K562 (cell line): ENCODE results near the gene CNGB1. TPM values are rescaled to one million over a fixed set of nuclear protein-coding genes. Genes with fewer than 3 reads are reported as not detected.

ENCODE experiments used
- ATAC-seq: fragments of 200-7000 bp; cut with Tn5 transposase; 3 replicates; pipeline ENCODE4 v1.9.1; 2020; ENCODE audit warnings: moderate library complexity
- BruUV-seq: library from RNA; stranded (reverse); fragments of 400-500 nt; replicated peaks from 2 replicates; lab custom pipeline; 2021; lab: Mats Ljungman, UMichigan
- CTCF ChIA-PET: fragments of 300-600 bp; formaldehyde crosslinking; extraction: SDS; loops from one replicate; lab custom pipeline; 2021; ENCODE audit warnings: low intra/inter-chr PET ratio; lab: Yijun Ruan, JAX
- POLR2A ChIA-PET: fragments of 300-600, 350-650 bp; sonication (Branson Sonifier 250); formaldehyde crosslinking; extraction: SDS; loops from one replicate; lab custom pipeline; 2021; ENCODE audit warnings: antibody characterized with exemption, inconsistent platforms; lab: Yijun Ruan, JAX
- DNase-seq, 4 experiments: peaks; one replicate each; pipeline versions ENCODE4 v3.0.0 to v3.0.0-alpha.2; 2011 to 2018; ENCODE audit warnings: low spot score in 3 of 4, mixed read lengths in 3 of 4; ENCODE audit errors: extremely low read depth in 1 of 4
- FAIRE-seq: peaks from 2 replicates; lab custom pipeline; 2011; peaks lifted over from hg19 to GRCh38; lab: Jason Lieb, UNC
- H2AFZ ChIP-seq: 2 replicates; pipeline ENCODE4 v1.6.0; 2011; ENCODE audit warnings: low read depth, low read length, control low read depth, inconsistent platforms
- H3K27ac ChIP-seq: fragments of 200-600 bp; 3 replicates; pipeline ENCODE4 v1.8.0; 2011; ENCODE audit warnings: low read depth, mild to moderate bottlenecking, control low read depth, inconsistent platforms, low read length, moderate library complexity, mixed read lengths; ENCODE audit errors: extremely low read depth
- H3K27me3 ChIP-seq, 2 experiments: fragments of 300-600 bp in 1 of 2; 2 replicates in 1 of 2; 3 replicates in 1 of 2; pipeline versions ENCODE4 v1.6.0 to v1.8.0; 2011; ENCODE audit warnings: inconsistent platforms in 2 of 2, low read length in 2 of 2, mild to moderate bottlenecking in 1 of 2, mixed read lengths in 1 of 2, moderate library complexity in 1 of 2; ENCODE audit not compliant: control insufficient read depth in 2 of 2, insufficient read depth in 2 of 2
- H3K36me3 ChIP-seq: fragments of 300-600 bp; 3 replicates; pipeline ENCODE4 v1.8.0; 2011; ENCODE audit warnings: mild to moderate bottlenecking, low read length, inconsistent platforms; ENCODE audit not compliant: control insufficient read depth, insufficient read depth
- H3K4me1 ChIP-seq, 2 experiments: fragments of 200-600 bp in 1 of 2; replicated peaks in 1 of 2; 2 replicates in 1 of 2; 3 replicates in 1 of 2; pipeline versions ENCODE4 v1.5.1 to v1.8.0; 2011; ENCODE audit warnings: inconsistent platforms in 2 of 2, low read length in 2 of 2, mild to moderate bottlenecking in 1 of 2, mixed read lengths in 1 of 2, moderate library complexity in 1 of 2; ENCODE audit not compliant: control insufficient read depth in 2 of 2, insufficient read depth in 2 of 2
- H3K4me2 ChIP-seq: 2 replicates; pipeline ENCODE4 v1.6.1; 2011; ENCODE audit warnings: low read length, control low read depth, inconsistent platforms, mixed read lengths; ENCODE audit not compliant: insufficient read depth
- H3K4me3 ChIP-seq: fragments of 200-600 bp; sonication (generic), shearing (Covaris generic); 2 replicates; pipeline ENCODE4 v1.5.1; 2016; ENCODE audit warnings: control low read depth, inconsistent platforms
- H3K79me2 ChIP-seq: fragments of 200-600 bp; 3 replicates; pipeline ENCODE4 v1.8.0; 2011; ENCODE audit warnings: low read length, inconsistent platforms; ENCODE audit not compliant: control insufficient read depth, insufficient read depth
- H3K9ac ChIP-seq, 2 experiments: 2 replicates each; pipeline versions ENCODE4 v1.6.0 to v1.6.1; 2011; ENCODE audit warnings: low read depth in 2 of 2, low read length in 2 of 2, control low read depth in 1 of 2, inconsistent platforms in 1 of 2, mild to moderate bottlenecking in 1 of 2, mixed read lengths in 1 of 2; ENCODE audit not compliant: insufficient read depth in 1 of 2
- H3K9me1 ChIP-seq: one replicate; pipeline ENCODE4 v1.6.0; 2011; ENCODE audit warnings: inconsistent platforms, mild to moderate bottlenecking, low read length, moderate library complexity; ENCODE audit not compliant: control insufficient read depth, insufficient read depth
- H3K9me3 ChIP-seq: replicated peaks from 2 replicates; pipeline ENCODE4 v1.5.1; 2011; ENCODE audit warnings: low read depth, low read length, inconsistent platforms; ENCODE audit not compliant: control insufficient read depth, insufficient read depth
- H4K20me1 ChIP-seq: replicated peaks from 2 replicates; pipeline ENCODE4 v1.6.1; 2011; ENCODE audit warnings: low read length, inconsistent platforms, mixed read lengths; ENCODE audit not compliant: control insufficient read depth, insufficient read depth
- HSF4 ChIP-seq: fragments of 250-450 bp; sonication (Bioruptor Pico); IDR thresholded peaks from 2 replicates; pipeline ENCODE4 v2.1.2; 2022; ENCODE audit warnings: mild to moderate bottlenecking, moderate library complexity, borderline replicate concordance
- ILK ChIP-seq: fragments of 450-650 bp; IDR thresholded peaks from 2 replicates; pipeline ENCODE4 v1.6.1; 2016; ENCODE audit warnings: missing genetic modification characterization, low read depth, mild to moderate bottlenecking, missing compliant biosample characterization, moderate library complexity, borderline replicate concordance
- MXI1 ChIP-seq: IDR thresholded peaks from 2 replicates; pipeline ENCODE4 v1.6.1; 2011; ENCODE audit warnings: low read depth, mild to moderate bottlenecking, improper control_type of control experiment, low read length
- RAD21 ChIP-seq, 2 experiments: fragments of 250-450 bp in 1 of 2; fragments of 450-650 bp in 1 of 2; sonication (Bioruptor Pico) in 1 of 2; formaldehyde crosslinking in 1 of 2; IDR thresholded peaks in 1 of 2; conservative IDR thresholded peaks in 1 of 2; 2 replicates each; pipeline versions ENCODE4 v1.4.0 to v1.8.0; 2020 to 2022; ENCODE audit warnings: mild to moderate bottlenecking in 2 of 2, moderate library complexity in 1 of 2
- SRSF1 ChIP-seq: fragments of 200-400 bp; formaldehyde crosslinking; IDR thresholded peaks from 2 replicates; pipeline ENCODE4 v1.6.1; 2017; ENCODE audit warnings: mild to moderate bottlenecking, low read depth, low read length, moderate library complexity
- TCF7L2 ChIP-seq: fragments of 150-350 bp; IDR thresholded peaks from 2 replicates; pipeline ENCODE4 v1.6.1; 2016; ENCODE audit warnings: low read depth, mild to moderate bottlenecking, low read length, moderate library complexity
- ZBTB11 ChIP-seq, 3 experiments: fragments of 200-800 bp in 1 of 3; fragments of 250-450 bp in 1 of 3; fragments of 450-650 bp in 1 of 3; sonication (Bioruptor Pico) in 1 of 3; sonication (Bioruptor generic) in 1 of 3; formaldehyde crosslinking in 1 of 3; IDR thresholded peaks; 2 replicates each; pipeline versions ENCODE4 v1.6.1 to v1.8.0; 2016 to 2022; ENCODE audit warnings: mild to moderate bottlenecking in 2 of 3, missing genetic modification characterization in 2 of 3, missing compliant biosample characterization in 1 of 3, moderate library complexity in 1 of 3
- ZFP91 ChIP-seq: sonication (generic); formaldehyde crosslinking; IDR thresholded peaks from 2 replicates; pipeline ENCODE4 v1.8.0; 2022; ENCODE audit warnings: mild to moderate bottlenecking, missing genetic modification reagents
- ZFX ChIP-seq: sonication (generic); formaldehyde crosslinking; IDR thresholded peaks from 2 replicates; pipeline ENCODE4 v1.8.0; 2022; ENCODE audit warnings: mild to moderate bottlenecking, missing genetic modification reagents, moderate library complexity
- ZSCAN29 ChIP-seq: fragments of 450-650 bp; IDR thresholded peaks from 2 replicates; pipeline ENCODE4 v1.6.1; 2017
- WGBS: fragments of 100-300 bp; shearing (Covaris generic); methylation state at CpG from one replicate; pipeline ENCODE4 v1.1.6; 2016; ENCODE audit warnings: low coverage, mixed read lengths; ENCODE audit not compliant: insufficient coverage; ENCODE audit errors: missing lambda C conversion rate; 5-methylcytosine and 5-hydroxymethylcytosine counted together
- in situ Hi-C: fragments of 300-500 bp; cut with MboI; formaldehyde crosslinking; loops from 4 replicates; pipeline ENCODE4 v1.15.0; 2018; ENCODE audit warnings: inconsistent platforms, mixed read lengths
- intact Hi-C: fragments of 100-400 bp; cut with micrococcal nuclease; formaldehyde crosslinking; loops from 2 replicates; pipeline ENCODE4 v1.14.2; 2022
- polyA plus RNA-seq, 8 experiments: library from polyadenylated mRNA; depleted of rRNA in 4 of 8; stranded (reverse) in 5 of 8; unstranded in 3 of 8; fragments of >200 nt; fragmentation: Nextera tagmentation in 2 of 8; fragmentation: Illumina TruSeq in 1 of 8; extraction: Ambion mirVana in 2 of 8; extraction: Trizol in 1 of 8; gene quantifications; 2 replicates each; pipeline versions ENCODE4 v1.2.1 to v1.2.3, GENCODE V29; 2011 to 2014; ENCODE audit warnings: inconsistent platforms in 1 of 8, missing spikeins in 1 of 8
- total RNA-seq, 7 experiments: library from RNA; depleted of rRNA in 6 of 7; stranded (reverse); fragments of >200 nt in 6 of 7; fragmentation: Illumina TruSeq in 2 of 7; extraction: Trizol in 2 of 7; gene quantifications; 2 replicates each; pipeline versions ENCODE4 v1.2.1 to v1.2.3, GENCODE V29; 2011 to 2021; ENCODE audit warnings: low replicate concordance in 1 of 7

CNGB1 gene
- total and polyA plus RNA-seq, 9 of the 15 experiments (the other 6 are each of a cell fraction or from before 2014, with no cell fraction given): not detected

DNA sequence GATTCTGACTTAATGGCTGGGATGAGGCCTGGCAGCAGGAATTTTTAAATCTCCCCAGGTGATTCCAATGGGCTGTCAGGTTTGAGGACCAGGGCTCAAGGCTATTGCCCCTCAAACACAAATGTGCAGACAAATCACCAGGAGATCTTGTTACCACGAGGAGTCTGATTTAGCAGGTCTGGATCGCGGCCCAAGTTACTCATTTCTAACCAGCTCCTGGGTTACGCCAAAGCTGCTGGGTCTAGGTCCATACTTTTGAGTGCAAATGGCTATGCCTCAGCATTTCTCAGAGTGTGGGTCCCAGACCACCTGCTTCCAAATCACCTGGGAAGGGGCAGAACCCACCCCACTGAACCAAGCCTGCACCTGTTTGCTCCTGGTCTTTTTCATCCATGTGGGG, 33.1 kb downstream of the CNGB1 start:
- BruUV-seq: no TSS peak
- H3K4me1 ChIP-seq: peaks cover 0 to 4% of the 10 kb centered on the region in 2 experiments; a peak in 2 of 5 replicates
- H2AFZ ChIP-seq: no peak overlapping the region
- in situ Hi-C loops (no loop called here), intact Hi-C loops (no loop called here)
- TF ChIP-seq ILK (tag) (no peak), SRSF1 (no peak), ZSCAN29 (no peak), ZFX (CRISPR knock-in tag) (no peak)
- no peaks in the 10 kb centered on the region for H3K36me3 ChIP-seq
- no peaks in the 10 kb centered on the region for H3K79me2 ChIP-seq
- 20% methylated on average over 4 of the region's 4 CpGs for WGBS
- FAIRE-seq (no peak), DNase-seq (no peak), ATAC-seq (no peak)
- H3K9me3 ChIP-seq: no peaks in the 10 kb centered on the region
- H4K20me1 ChIP-seq: 0 out of 2 replicates have a peak, but pooled peaks cover 4% of the 10 kb centered on the region
- no peak overlapping the region for H3K4me3 ChIP-seq
- ChIA-PET CTCF (no interaction called here), POLR2A (no interaction called here)
- H3K9ac ChIP-seq: no peak overlapping the region
- no peak overlapping the region for H3K4me2 ChIP-seq
- no peak overlapping the region for H3K27ac ChIP-seq
- peaks cover 36 to 64% of the 10 kb centered on the region in 2 experiments for H3K27me3 ChIP-seq
- H3K9me1 ChIP-seq: no peaks in the 10 kb centered on the region

DNA sequence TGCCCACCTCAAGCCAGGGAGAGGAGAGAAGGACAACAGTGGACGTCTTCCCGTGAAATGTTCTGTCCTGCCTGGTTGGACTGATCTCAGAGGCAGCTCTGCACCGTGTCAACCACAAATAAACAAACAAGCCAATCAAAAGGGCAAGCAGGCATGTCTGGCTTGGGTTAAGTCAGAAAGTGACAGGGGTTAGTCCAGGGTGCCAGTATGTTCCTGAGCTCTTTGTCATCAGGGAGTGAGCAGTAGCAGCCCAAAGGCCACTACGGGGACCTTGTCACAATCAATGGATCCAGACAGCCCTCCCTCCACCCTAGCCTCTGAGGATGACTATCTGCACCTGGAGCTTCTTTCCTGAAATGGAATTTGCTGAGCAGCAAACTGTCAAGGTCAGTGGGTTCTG, 35.0 kb downstream of the CNGB1 start:
- Histone ChIP-seq H4K20me1 (0 out of 2 replicates have a peak, but pooled peaks cover 4% of the 10 kb centered on the region), H3K27ac (no peak overlapping the region), H3K9ac (no peak overlapping the region), H3K9me3 (0 out of 2 replicates have a peak, but pooled peaks cover 4% of the 10 kb centered on the region), H2AFZ (no peak overlapping the region), H3K36me3 (no peaks in the 10 kb centered on the region), H3K4me1 (peaks cover 0 to 4% of the 10 kb centered on the region in 2 experiments; a peak in 2 of 5 replicates), H3K9me1 (no peaks in the 10 kb centered on the region), H3K4me3 (no peak overlapping the region), H3K27me3 (peaks cover 36 to 67% of the 10 kb centered on the region in 2 experiments), H3K79me2 (no peaks in the 10 kb centered on the region), H3K4me2 (no peak overlapping the region)
- 0% methylated on average over 4 of the region's 4 CpGs for WGBS
- intact Hi-C loops: no loop called here
- DNase-seq: no peak
- no peak for ATAC-seq
- BruUV-seq: no TSS peak
- no peak for FAIRE-seq
- ChIA-PET POLR2A (interaction anchor here (0.8 kb wide), 1 partner anchor 352 kb away, joined by 4 read pairs; no protein-coding TSS in a partner anchor), CTCF (no interaction called here)
- in situ Hi-C loops: no loop called here
- TF ChIP-seq ZFP91 (CRISPR knock-in tag) (no peak), ZBTB11 (CRISPR knock-in tag; IDR thresholded peaks at IDR 0.05) (no peak), MXI1 (no peak), HSF4 (CRISPR knock-in tag) (no peak), TCF7L2 (no peak), RAD21 (CRISPR knock-in tag; conservative IDR thresholded peaks at IDR 0.05 in 1 of 2, IDR thresholded peaks at IDR 0.05 in 1 of 2) (no peak)
